Effector CD8-positive, alpha-beta T cell (primary cell): ENCODE measurements around the gene MED27.
"Not testable (repeated sequence)": the region's sequence is repeated elsewhere in the genome, so short reads cannot be mapped to it uniquely, and the experiment has no call there.

Experiments used
- DNase-seq: peaks from one replicate; lab custom pipeline; 2025; lab: John Stamatoyannopoulos, UW

Gene MED27

DNA sequence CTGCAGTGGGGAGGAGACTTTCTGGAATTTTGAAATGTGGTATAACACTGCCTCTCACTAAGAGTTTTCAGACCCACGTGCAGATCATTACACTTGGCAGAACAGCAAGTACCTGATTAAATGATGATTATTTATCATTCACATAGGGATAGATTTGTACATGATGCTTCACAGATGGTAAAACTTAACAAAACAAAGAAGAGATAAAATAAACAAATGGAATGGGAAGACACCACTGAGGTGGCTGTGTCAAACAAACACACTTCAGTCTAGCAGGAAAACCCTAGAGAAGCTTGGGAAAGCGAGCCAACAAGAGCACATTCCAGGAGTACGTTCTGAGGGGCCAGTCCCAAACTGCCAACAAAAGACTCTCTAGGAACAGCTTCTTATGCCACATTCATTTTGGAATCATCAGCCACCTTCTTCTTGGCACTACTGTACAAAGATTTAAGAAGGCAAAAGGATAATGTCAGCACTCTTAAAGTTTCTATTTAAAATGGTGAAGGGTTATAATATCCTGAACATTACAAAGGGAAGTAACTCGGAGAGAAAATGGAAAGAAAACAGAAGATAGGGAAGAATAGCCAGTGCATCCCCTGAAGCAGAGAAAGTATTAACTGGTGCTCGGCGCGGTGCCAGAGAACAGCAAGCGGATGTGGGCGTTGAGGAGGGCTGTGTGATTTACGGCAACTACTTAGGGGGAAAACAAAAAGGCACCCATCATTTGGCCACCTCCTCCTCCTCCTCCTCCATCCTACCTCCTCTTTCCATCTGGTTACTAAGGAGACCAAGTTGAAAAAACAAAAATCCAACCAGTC lies 1.6 kb downstream of the MED27 start:
- no peak for DNase-seq

GRCh38 chr9:132075853-132076252 lies 3.8 kb downstream of the MED27 start:
- no peak for DNase-seq

- no peak for DNase-seq
These were observed 4.9 kb downstream of the MED27 start for GRCh38 chr9:132074736-132075135.

GRCh38 chr9:132071847-132072507 lies 7.7 kb downstream of the MED27 start:
- no peak for DNase-seq

DNA sequence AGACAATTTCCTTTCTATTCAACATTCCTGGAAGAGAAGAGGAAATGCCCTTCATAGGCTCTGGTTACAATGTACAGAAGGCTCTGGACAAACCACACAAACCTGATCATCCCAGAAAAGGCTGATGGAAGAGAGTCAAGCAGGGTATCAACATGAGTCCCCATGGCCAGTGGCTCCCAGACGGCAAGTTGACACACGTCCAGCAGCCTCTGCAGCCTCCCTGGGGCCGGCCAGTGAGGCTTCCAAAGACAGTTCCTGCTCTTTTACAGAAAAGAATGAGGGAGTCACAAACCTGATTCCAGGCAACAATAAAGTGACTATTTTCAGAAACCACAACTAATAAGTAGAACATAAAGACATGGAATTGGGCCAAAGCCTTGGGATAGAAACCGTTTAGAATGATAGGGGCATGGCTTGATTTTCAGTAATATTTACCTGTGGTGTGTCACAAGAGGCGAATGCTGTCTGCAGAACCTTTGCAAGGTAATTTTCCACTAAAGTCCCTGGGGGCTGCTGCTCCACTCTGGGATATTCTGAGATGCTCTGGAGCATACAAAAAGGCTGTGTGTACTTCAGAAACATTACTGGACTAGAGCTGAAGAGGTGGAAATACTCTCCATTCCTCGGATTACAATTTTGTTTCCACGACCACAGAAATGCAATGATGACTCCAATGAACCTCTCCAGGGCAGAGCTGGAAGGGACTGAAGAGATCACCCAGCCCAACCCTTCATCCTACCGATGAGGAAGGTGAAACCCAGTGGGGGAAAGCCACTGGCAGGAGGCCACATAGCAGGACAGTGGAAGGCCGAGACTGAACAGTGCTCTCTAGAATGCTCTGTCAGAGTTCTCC lies 10.4 kb downstream of the MED27 start:
- no peak for DNase-seq

GRCh38 chr9:132068605-132069004 lies 11.1 kb downstream of the MED27 start:
- no peak for DNase-seq

- DNase-seq: no peak
These were observed 13.2 kb downstream of the MED27 start for GRCh38 chr9:132066511-132066910.

DNA sequence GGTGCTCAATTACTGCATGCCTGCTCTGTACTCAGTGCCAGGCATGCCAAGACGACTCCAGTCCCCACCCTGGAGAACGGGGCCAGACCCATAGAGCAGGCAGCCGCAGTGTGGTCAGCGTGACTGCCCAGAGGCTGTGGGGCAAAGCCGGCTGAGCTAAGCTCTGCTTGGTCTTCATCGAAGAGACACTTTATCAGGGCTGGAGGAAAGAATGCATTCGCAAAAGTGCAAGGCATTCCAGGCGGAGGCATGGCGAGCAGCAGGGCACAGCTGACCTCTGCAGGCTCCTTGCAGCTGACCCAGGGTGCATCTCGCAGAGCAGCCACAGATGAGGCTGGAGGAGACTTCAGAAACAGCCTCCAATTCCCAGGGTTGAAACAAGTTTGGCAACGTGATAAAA lies 13.6 kb downstream of the MED27 start:
- DNase-seq: no peak

GRCh38 chr9:132063281-132063680 lies 16.4 kb downstream of the MED27 start:
- no peak for DNase-seq

GRCh38 chr9:132062806-132063205 lies 16.9 kb downstream of the MED27 start:
- no peak for DNase-seq

GRCh38 chr9:132061526-132061925 lies 18.1 kb downstream of the MED27 start:
- DNase-seq: no peak

DNA sequence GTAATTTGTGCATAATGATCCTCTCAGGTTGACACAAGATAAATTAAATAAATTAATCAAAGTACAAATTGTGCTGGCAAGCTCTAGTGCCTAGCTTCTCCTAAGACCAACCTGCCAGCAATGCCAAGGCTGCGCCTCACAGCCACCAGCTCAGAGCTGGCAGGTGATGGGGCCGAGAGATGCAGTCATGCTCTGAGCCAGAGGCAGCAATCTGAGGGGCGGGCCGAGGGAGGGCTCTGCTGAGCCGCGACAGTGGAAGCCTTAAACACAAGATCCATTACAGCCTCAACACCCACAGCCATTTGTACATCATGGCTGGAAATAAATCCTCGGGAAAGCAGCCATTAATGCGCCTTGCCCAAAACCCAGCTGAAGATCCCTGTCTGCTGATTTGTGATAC lies 20.3 kb downstream of the MED27 start:
- DNase-seq: no peak

DNA sequence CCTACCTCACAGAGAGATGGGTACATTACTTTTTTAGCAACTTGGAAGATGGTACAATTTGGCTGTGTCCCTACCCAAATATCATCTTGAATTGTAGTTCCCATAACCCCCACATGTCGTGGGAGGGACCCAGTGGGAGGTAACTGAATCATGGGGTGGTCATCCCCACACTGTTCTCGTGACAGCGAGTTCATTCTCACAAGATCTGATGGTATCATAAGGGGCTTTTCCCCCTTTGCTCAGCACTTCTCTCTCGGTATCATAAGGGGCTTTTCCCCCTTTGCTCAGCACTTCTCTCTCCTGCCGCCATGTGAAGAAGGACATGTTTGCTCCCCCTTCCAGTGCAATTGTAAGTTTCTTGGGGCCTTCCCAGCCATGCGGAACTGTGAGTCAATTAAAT lies 21.4 kb downstream of the MED27 start:
- not testable (repeated sequence) for DNase-seq

- DNase-seq: no peak
These were observed 22.7 kb downstream of the MED27 start for GRCh38 chr9:132056717-132057560.

- no peak for DNase-seq
These were observed 23.9 kb downstream of the MED27 start for GRCh38 chr9:132055756-132056155.

DNA sequence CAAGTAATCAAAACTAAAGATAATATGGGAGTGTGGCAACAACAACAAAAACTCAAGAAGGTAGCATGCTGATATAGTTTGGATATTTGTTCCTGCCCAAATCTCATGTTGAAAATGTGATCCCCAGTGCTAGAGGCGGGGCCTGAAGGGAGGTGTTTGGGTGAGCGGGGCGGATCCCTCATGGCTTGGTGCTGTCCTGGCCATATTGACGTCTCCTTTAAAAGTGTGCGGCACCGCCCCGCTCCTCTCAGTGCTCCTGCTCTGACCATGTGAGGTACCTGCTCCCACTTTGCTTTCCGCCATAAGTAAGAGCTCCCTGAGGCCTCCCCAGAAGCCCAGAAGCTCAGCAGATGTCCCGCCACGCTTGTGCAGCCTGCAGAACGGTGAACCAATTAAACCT lies 25.6 kb downstream of the MED27 start:
- no peak for DNase-seq

DNA sequence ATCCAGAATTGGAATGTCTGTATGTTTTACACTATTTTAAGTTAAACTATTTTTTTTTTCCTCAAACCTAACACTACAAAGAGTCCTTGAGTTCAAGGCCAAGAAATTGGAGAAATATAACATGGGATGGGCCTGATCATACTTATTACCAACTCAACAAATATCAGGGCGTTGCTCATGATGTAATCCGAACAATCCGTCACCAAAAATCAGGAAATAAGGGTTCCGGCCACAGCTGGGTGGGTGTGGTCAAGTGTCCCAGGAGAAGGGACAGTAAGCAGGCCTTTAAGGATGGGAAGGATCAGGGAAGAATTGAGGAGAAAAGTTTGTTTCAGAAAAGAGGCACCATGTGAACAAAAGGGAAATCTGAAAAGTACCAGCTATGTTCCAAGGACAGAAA lies 29.8 kb downstream of the MED27 start:
- no peak for DNase-seq

GRCh38 chr9:132049323-132049882 lies 30.3 kb downstream of the MED27 start:
- DNase-seq: no peak

GRCh38 chr9:132048201-132048600 lies 31.5 kb downstream of the MED27 start:
- no peak for DNase-seq

- DNase-seq: no peak
These were observed 33.2 kb downstream of the MED27 start for GRCh38 chr9:132046456-132046855.

DNA sequence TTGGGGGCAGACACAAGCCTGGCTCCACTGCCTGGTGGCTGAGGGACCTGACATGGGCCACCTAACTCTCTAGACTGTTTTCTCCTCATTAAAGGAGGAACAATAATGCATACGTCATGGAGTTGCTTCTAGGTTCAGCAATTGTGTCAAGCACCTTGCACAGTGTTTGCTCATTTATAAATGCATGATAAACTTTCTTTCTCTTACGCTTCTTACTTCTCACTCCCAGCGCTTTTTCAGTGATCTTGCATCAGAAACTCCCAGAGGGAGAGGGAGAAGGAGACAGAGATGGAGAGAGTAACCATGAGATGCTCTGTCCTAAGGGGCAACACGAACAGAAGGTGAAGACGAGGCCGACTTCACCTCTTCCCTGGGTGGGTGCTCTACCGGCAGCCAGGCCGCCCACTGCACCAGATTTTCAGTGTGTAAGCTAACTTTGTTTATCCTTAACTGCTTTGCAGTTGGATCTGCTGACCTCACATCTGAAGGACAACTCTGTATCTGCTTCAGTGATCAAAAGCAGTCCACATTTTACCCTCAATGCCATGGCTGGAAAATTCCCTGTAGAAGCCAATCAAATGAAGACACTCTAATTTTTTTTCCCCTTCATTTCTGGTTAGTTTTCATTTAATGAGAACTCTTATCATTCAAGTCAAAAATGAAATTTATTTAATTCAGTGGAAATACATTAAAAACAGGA lies 35.3 kb downstream of the MED27 start:
- DNase-seq: no peak
